ENCODE measurements around the gene PSMD2.

DNA sequence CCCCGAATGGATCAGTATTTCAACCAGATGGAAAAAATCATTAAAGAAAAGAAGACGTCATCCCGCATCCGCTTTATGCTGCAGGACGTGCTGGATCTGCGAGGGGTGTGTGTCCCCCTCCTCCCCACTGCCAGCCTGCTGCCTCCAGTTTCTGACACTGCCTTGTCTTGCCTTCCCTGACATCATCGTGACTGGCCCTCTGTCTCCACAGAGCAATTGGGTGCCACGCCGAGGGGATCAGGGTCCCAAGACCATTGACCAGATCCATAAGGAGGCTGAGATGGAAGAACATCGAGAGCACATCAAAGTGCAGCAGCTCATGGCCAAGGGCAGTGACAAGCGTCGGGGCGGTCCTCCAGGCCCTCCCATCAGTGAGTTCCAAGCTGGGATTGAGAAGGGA lies 26.2 kb downstream of the PSMD2 start:
- no peak for TF ChIP-seq EZH2 (IDR thresholded peaks at IDR 0.05; ENCODE audit: borderline replicate concordance, low read depth, low read length, severe bottlenecking)
- no peak for TF ChIP-seq POLR2A (IDR thresholded peaks at IDR 0.05; ENCODE audit: low read depth, low read length)

All from endothelial cell of umbilical vein (primary cell).